GM12878 (cell line): ENCODE measurements around the gene NPTX1. TPM values are rescaled to one million over a fixed set of nuclear protein-coding genes. Genes with fewer than 3 reads are reported as not detected.

Experiments used
- ATAC-seq: fragments of 200-7000 bp; cut with Tn5 transposase; 3 replicates; pipeline ENCODE4 v1.9.1; 2020; ENCODE audit warnings: mild to moderate bottlenecking, moderate library complexity
- BruUV-seq: library from RNA; stranded (reverse); fragments of 400-500 nt; replicated peaks from 2 replicates; lab custom pipeline; 2021; lab: Mats Ljungman, UMichigan
- CTCF ChIA-PET: fragments of 300-600 bp; sonication (Branson Sonifier 250); formaldehyde crosslinking; extraction: SDS; loops from one replicate; lab custom pipeline; 2021; ENCODE audit warnings: inconsistent platforms; lab: Yijun Ruan, JAX
- POLR2A ChIA-PET: fragments of 350-600 bp; formaldehyde crosslinking; extraction: SDS; loops from one replicate; lab custom pipeline; 2021; ENCODE audit warnings: inconsistent platforms; lab: Charles Lee
- RAD21 ChIA-PET: fragments of 300-600 bp; sonication (Branson Sonifier 250); formaldehyde crosslinking; loops from one replicate; lab custom pipeline; 2023; ENCODE audit warnings: antibody characterized with exemption; ENCODE audit not compliant: unreplicated experiment; lab: Charles Lee
- SMC1A ChIA-PET: fragments of 300-600 bp; sonication (Branson Sonifier 250); formaldehyde crosslinking; loops from one replicate; lab custom pipeline; 2023; ENCODE audit not compliant: unreplicated experiment, uncharacterized antibody; lab: Charles Lee
- DNase-seq: peaks from one replicate; pipeline ENCODE4 v3.0.0-alpha.2; 2011; ENCODE audit warnings: low read depth, low spot score
- FAIRE-seq: peaks from 3 replicates; lab custom pipeline; 2011; peaks lifted over from hg19 to GRCh38; lab: Jason Lieb, UNC
- H2AFZ ChIP-seq: 2 replicates; pipeline ENCODE4 v1.6.0; 2011; ENCODE audit warnings: low read depth, low read length, control low read depth; ENCODE audit not compliant: control insufficient read depth
- H3K27ac ChIP-seq: 2 replicates; pipeline ENCODE4 v1.5.1; 2011; ENCODE audit warnings: control low read depth; ENCODE audit not compliant: control insufficient read depth, insufficient read depth
- H3K27me3 ChIP-seq, 2 experiments: replicated peaks in 1 of 2; 2 replicates each; pipeline versions ENCODE4 v1.6.0 to v1.6.1; 2011; ENCODE audit warnings: low read length in 1 of 2; ENCODE audit not compliant: control insufficient read depth in 2 of 2, insufficient read depth in 2 of 2
- H3K36me3 ChIP-seq, 2 experiments: 2 replicates each; pipeline ENCODE4 v1.5.1; 2011; ENCODE audit warnings: low read length in 1 of 2; ENCODE audit not compliant: control insufficient read depth in 2 of 2, insufficient read depth in 2 of 2
- H3K4me1 ChIP-seq: 2 replicates; pipeline ENCODE4 v1.6.1; 2011; ENCODE audit warnings: mild to moderate bottlenecking, low read length, moderate library complexity, mixed read lengths; ENCODE audit not compliant: control insufficient read depth, insufficient read depth
- H3K4me2 ChIP-seq: 2 replicates; pipeline ENCODE4 v1.6.0; 2011; ENCODE audit warnings: control low read depth; ENCODE audit not compliant: control insufficient read depth, insufficient read depth
- H3K4me3 ChIP-seq: fragments of 200-600 bp; sonication (generic); 2 replicates; pipeline ENCODE4 v1.5.1; 2016
- H3K79me2 ChIP-seq: 2 replicates; pipeline ENCODE4 v1.6.0; 2011; ENCODE audit warnings: low read length; ENCODE audit not compliant: control insufficient read depth, insufficient read depth
- H3K9ac ChIP-seq: 2 replicates; pipeline ENCODE4 v1.8.0; 2011; ENCODE audit warnings: low read length, control low read depth, mixed read lengths; ENCODE audit not compliant: control insufficient read depth, insufficient read depth
- H3K9me3 ChIP-seq: replicated peaks from 3 replicates; pipeline ENCODE4 v1.5.1; 2011; ENCODE audit warnings: mild to moderate bottlenecking, low read length; ENCODE audit not compliant: control insufficient read depth, insufficient read depth
- H4K20me1 ChIP-seq: 2 replicates; pipeline ENCODE4 v1.6.0; 2011; ENCODE audit not compliant: control insufficient read depth, insufficient read depth
- MTA3 ChIP-seq: IDR thresholded peaks from 2 replicates; pipeline ENCODE4 v1.6.1; 2012; ENCODE audit warnings: low read length, inconsistent platforms, borderline replicate concordance
- MYC ChIP-seq: IDR thresholded peaks from 2 replicates; pipeline ENCODE4 v1.6.1; 2011; ENCODE audit warnings: mild to moderate bottlenecking, low read length, moderate library complexity, inconsistent platforms; ENCODE audit not compliant: insufficient read depth, insufficient replicate concordance, insufficient read length, severe bottlenecking
- NFYB ChIP-seq: IDR thresholded peaks from 2 replicates; pipeline ENCODE4 v1.6.1; 2011; ENCODE audit warnings: low read depth, mild to moderate bottlenecking, low read length, improper control_type of control experiment, moderate library complexity; ENCODE audit not compliant: insufficient read depth
- NR2C1 ChIP-seq: fragments of 450-650 bp; IDR thresholded peaks from 2 replicates; pipeline ENCODE4 v1.6.1; 2017; ENCODE audit warnings: antibody characterized with exemption, mild to moderate bottlenecking, moderate library complexity
- POU2F2 ChIP-seq: IDR thresholded peaks from 3 replicates; pipeline ENCODE4 v1.6.1; 2011; ENCODE audit warnings: low read depth, mild to moderate bottlenecking, low read length, borderline replicate concordance
- SP1 ChIP-seq: IDR thresholded peaks from one replicate; pipeline ENCODE4 v1.6.1; 2011; ENCODE audit warnings: low read depth, low read length
- SREBF2 ChIP-seq: IDR thresholded peaks from 2 replicates; pipeline ENCODE4 v1.6.1; 2012; ENCODE audit warnings: mild to moderate bottlenecking, low read length
- ZZZ3 ChIP-seq: IDR thresholded peaks from 2 replicates; pipeline ENCODE4 v1.6.1; 2011; ENCODE audit warnings: low read depth; ENCODE audit not compliant: control insufficient read depth, insufficient read length
- WGBS: methylation state at CpG from one replicate; pipeline ENCODE4 v1.1.6; 2016; ENCODE audit warnings: low lambda C conversion rate; ENCODE audit not compliant: insufficient replicate concordance, insufficient coverage; ENCODE audit errors: missing lambda C conversion rate; 5-methylcytosine and 5-hydroxymethylcytosine counted together
- in situ Hi-C: fragments of 300-500 bp; cut with MboI; formaldehyde crosslinking; loops from 9 replicates; pipeline ENCODE4 v1.14.3; 2018; ENCODE audit warnings: mixed read lengths
- intact Hi-C: fragments of 100-400 bp; cut with micrococcal nuclease; formaldehyde crosslinking; loops from one replicate; pipeline ENCODE4 v1.14.2; 2022; ENCODE audit not compliant: unreplicated experiment
- polyA plus RNA-seq, 11 experiments: library from polyadenylated mRNA; depleted of rRNA in 4 of 11; unstranded in 6 of 11; stranded (reverse) in 5 of 11; fragments of >200 nt; fragmentation: Nextera tagmentation in 4 of 11; fragmentation: Illumina TruSeq in 1 of 11; extraction: Ambion mirVana in 4 of 11; extraction: Trizol in 1 of 11; gene quantifications; 1 replicate in 1 of 11; 2 replicates in 10 of 11; pipeline versions ENCODE4 v1.2.1 to v1.2.3, GENCODE V29; 2011 to 2016; ENCODE audit warnings: inconsistent platforms in 2 of 11, missing spikeins in 2 of 11, low read depth in 1 of 11
- total RNA-seq, 4 experiments: library from RNA; depleted of rRNA in 3 of 4; stranded (reverse); fragments of >200 nt in 3 of 4; fragmentation: Illumina TruSeq in 1 of 4; extraction: Trizol in 1 of 4; gene quantifications; 2 replicates each; pipeline versions ENCODE4 v1.2.1 to v1.2.3, GENCODE V29; 2013 to 2021
- TF ChIP-seq, protein P1 (sequence below): IDR thresholded peaks from 2 replicates; pipeline ENCODE4 v1.6.1; 2012; ENCODE audit warnings: improper control_type of control experiment, low read depth, low read length; ENCODE audit not compliant: insufficient replicate concordance
- TF ChIP-seq, protein P2 (sequence below): fragments of 450-650 bp; formaldehyde crosslinking; IDR thresholded peaks from 2 replicates; pipeline ENCODE4 v1.4.0; 2022; ENCODE audit warnings: mild to moderate bottlenecking, moderate library complexity
- TF ChIP-seq, protein P3 (sequence below): IDR thresholded peaks from 2 replicates; pipeline ENCODE4 v1.6.1; 2011; ENCODE audit warnings: low read depth, mild to moderate bottlenecking, low read length, moderate library complexity, borderline replicate concordance; ENCODE audit errors: extremely low read depth

NPTX1 gene
- total and polyA plus RNA-seq, 10 of the 15 experiments (the other 5 are each of a cell fraction or from before 2014, with no cell fraction given), result not detected

DNA sequence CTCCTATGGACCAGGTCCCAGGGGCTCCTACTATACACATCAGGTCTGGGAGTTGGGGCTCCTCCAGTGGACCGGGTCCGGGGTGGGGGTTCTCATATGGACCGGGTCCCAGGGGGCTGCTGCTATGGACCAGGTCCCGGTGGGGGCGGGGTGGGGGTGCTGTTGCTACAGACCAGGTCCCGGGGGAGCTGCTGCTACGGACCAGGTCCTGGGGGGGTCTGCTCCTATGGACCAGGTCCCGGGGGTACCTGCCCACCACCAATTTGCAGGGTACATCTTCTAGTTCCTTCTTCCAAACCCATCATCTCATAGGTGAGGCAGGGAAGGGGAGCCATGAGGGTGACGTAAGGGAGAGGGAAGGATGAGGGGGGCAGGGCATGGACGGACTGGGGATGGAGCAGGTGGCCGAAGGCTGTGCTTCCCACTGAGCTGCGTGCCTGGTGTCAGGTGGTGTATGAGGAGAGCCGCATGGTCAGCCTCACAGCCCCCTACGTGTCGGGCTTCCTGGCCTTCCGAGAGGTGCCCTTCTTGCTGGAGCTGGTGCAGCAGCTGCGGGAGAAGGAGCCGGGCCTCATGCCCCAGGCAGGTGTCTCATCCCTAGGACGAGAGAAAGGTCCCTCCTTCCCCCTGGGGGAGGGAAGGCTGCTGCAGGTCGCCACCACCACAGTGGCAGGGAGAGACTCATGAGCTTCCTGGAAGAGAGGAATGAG is 54.9 kb downstream of the NPTX1 start (continued):
- TF ChIP-seq, protein P1, sequence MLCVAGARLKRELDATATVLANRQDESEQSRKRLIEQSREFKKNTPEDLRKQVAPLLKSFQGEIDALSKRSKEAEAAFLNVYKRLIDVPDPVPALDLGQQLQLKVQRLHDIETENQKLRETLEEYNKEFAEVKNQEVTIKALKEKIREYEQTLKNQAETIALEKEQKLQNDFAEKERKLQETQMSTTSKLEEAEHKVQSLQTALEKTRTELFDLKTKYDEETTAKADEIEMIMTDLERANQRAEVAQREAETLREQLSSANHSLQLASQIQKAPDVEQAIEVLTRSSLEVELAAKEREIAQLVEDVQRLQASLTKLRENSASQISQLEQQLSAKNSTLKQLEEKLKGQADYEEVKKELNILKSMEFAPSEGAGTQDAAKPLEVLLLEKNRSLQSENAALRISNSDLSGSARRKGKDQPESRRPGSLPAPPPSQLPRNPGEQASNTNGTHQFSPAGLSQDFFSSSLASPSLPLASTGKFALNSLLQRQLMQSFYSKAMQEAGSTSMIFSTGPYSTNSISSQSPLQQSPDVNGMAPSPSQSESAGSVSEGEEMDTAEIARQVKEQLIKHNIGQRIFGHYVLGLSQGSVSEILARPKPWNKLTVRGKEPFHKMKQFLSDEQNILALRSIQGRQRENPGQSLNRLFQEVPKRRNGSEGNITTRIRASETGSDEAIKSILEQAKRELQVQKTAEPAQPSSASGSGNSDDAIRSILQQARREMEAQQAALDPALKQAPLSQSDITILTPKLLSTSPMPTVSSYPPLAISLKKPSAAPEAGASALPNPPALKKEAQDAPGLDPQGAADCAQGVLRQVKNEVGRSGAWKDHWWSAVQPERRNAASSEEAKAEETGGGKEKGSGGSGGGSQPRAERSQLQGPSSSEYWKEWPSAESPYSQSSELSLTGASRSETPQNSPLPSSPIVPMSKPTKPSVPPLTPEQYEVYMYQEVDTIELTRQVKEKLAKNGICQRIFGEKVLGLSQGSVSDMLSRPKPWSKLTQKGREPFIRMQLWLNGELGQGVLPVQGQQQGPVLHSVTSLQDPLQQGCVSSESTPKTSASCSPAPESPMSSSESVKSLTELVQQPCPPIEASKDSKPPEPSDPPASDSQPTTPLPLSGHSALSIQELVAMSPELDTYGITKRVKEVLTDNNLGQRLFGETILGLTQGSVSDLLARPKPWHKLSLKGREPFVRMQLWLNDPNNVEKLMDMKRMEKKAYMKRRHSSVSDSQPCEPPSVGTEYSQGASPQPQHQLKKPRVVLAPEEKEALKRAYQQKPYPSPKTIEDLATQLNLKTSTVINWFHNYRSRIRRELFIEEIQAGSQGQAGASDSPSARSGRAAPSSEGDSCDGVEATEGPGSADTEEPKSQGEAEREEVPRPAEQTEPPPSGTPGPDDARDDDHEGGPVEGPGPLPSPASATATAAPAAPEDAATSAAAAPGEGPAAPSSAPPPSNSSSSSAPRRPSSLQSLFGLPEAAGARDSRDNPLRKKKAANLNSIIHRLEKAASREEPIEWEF, result no peak

DNA sequence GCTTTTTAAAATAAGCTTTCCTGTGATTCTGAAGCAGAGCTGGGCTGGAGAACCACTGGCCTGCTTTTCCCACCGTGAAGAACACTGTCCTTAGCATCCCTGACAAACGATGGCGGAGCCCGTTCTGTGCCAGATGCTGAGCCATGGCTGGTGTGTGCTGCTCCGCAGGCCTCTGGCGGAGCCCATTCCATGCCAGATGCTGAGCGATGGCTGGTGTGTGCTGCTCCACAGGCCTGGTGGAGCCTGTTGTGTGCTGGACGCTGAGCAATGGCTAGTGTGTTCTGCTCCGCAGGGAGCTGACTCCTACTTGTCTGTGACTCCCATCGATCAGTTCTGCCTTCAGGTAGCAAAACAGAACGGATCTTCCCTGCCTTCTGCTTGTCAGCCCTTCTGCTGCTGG is 57.2 kb downstream of the NPTX1 start:
- Histone ChIP-seq H3K79me2 (peaks cover 5% of the 10 kb centered on the region), H3K4me1 (no peaks in the 10 kb centered on the region), H2AFZ (no peak overlapping the region), H3K27me3 (no peaks in the 10 kb centered on the region), H3K4me2 (no peak overlapping the region), H3K9ac (no peak overlapping the region), H3K9me3 (no peaks in the 10 kb centered on the region), H3K36me3 (no peaks in the 10 kb centered on the region; a peak in 1 of 4 replicates), H4K20me1 (no peaks in the 10 kb centered on the region; the same call in 1 of the 2 replicates), H3K4me3 (no peak overlapping the region), H3K27ac (no peak overlapping the region)
- ChIA-PET POLR2A (interaction anchor here (0.6 kb wide), 1 partner anchor 337 kb away, joined by 5 read pairs; no protein-coding TSS in a partner anchor), CTCF (no interaction called here), RAD21 (no interaction called here), SMC1A (no interaction called here)
- DNase-seq (no peak), ATAC-seq (no peak), FAIRE-seq (no peak)
- BruUV-seq, result no TSS peak
- in situ Hi-C loops, result no loop called here
- 89% methylated on average over 11 of the region's 11 CpGs for WGBS
- intact Hi-C loops, result no loop called here
- TF ChIP-seq MYC, result no peak
- no peak for TF ChIP-seq MTA3
- no peak for TF ChIP-seq ZZZ3
- TF ChIP-seq, protein P2, sequence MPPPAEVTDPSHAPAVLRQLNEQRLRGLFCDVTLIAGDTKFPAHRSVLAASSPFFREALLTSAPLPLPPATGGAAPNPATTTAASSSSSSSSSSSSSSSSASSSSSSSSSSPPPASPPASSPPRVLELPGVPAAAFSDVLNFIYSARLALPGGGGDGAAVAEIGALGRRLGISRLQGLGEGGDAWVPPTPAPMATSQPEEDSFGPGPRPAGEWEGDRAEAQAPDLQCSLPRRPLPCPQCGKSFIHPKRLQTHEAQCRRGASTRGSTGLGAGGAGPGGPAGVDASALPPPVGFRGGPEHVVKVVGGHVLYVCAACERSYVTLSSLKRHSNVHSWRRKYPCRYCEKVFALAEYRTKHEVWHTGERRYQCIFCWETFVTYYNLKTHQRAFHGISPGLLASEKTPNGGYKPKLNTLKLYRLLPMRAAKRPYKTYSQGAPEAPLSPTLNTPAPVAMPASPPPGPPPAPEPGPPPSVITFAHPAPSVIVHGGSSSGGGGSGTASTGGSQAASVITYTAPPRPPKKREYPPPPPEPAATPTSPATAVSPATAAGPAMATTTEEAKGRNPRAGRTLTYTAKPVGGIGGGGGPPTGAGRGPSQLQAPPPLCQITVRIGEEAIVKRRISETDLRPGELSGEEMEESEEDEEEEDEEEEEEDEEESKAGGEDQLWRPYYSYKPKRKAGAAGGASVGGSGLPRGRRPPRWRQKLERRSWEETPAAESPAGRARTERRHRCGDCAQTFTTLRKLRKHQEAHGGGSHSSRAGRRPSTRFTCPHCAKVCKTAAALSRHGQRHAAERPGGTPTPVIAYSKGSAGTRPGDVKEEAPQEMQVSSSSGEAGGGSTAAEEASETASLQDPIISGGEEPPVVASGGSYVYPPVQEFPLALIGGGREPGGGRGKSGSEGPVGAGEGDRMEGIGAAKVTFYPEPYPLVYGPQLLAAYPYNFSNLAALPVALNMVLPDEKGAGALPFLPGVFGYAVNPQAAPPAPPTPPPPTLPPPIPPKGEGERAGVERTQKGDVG (CRISPR knock-in tag), result no peak
- TF ChIP-seq POU2F2, result no peak
- TF ChIP-seq SREBF2, result no peak
- TF ChIP-seq SP1, result no peak
- no peak for TF ChIP-seq NR2C1
- TF ChIP-seq, protein P3, sequence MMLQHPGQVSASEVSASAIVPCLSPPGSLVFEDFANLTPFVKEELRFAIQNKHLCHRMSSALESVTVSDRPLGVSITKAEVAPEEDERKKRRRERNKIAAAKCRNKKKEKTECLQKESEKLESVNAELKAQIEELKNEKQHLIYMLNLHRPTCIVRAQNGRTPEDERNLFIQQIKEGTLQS, result no peak
- no peak for TF ChIP-seq NFYB
